Liver (tissue), 9 donors: ENCODE measurements around the gene CALY. TPM values are rescaled to one million over a fixed set of nuclear protein-coding genes. Genes with fewer than 3 reads are reported as not detected.
A peak's percentile ranks its signal among the peaks of the same experiment; 100 is the strongest.

Experiments used
- DNase-seq: peaks from one replicate; pipeline ENCODE4 v3.0.0-alpha.2; 2017; ENCODE audit warnings: low spot score
- H3K27ac ChIP-seq, 2 donors: one replicate each; pipeline ENCODE4 v1.7.0; 2013; ENCODE audit warnings: inconsistent platforms in 2 of 2, low read length in 2 of 2, control low read depth in 1 of 2, low read depth in 1 of 2, mild to moderate bottlenecking in 1 of 2
- H3K27me3 ChIP-seq, 4 donors: one replicate each; pipeline versions ENCODE4 v1.6.1 to v1.7.0; 2013; ENCODE audit warnings: low read length in 3 of 4, inconsistent platforms in 1 of 4, mild to moderate bottlenecking in 1 of 4, moderate library complexity in 1 of 4; ENCODE audit not compliant: control insufficient read depth in 4 of 4, insufficient read depth in 4 of 4
- H3K36me3 ChIP-seq, 4 donors: one replicate each; pipeline versions ENCODE4 v1.6.1 to v1.7.0; 2013; ENCODE audit warnings: low read length in 3 of 4, mild to moderate bottlenecking in 3 of 4, low read depth in 1 of 4, moderate library complexity in 1 of 4; ENCODE audit not compliant: control insufficient read depth in 4 of 4, insufficient read depth in 3 of 4
- H3K4me1 ChIP-seq, 4 donors: one replicate each; pipeline versions ENCODE4 v1.6.1 to v1.7.0; 2013; ENCODE audit warnings: low read length in 3 of 4, mild to moderate bottlenecking in 3 of 4, moderate library complexity in 1 of 4; ENCODE audit not compliant: control insufficient read depth in 4 of 4, insufficient read depth in 4 of 4
- H3K4me3 ChIP-seq, 3 donors: one replicate each; pipeline versions ENCODE4 v1.6.1 to v1.7.0; 2013; ENCODE audit warnings: low read length in 3 of 3, control low read depth in 1 of 3, low read depth in 1 of 3, mild to moderate bottlenecking in 1 of 3
- H3K9ac ChIP-seq, 2 donors: one replicate each; pipeline ENCODE4 v1.7.0; 2013; ENCODE audit warnings: low read length in 2 of 2, mild to moderate bottlenecking in 2 of 2, moderate library complexity in 2 of 2, control low read depth in 1 of 2, low read depth in 1 of 2
- H3K9me3 ChIP-seq, 4 donors: one replicate each; pipeline versions ENCODE4 v1.6.1 to v1.7.0; 2013; ENCODE audit warnings: low read length in 3 of 4; ENCODE audit not compliant: control insufficient read depth in 4 of 4
- ATF3 ChIP-seq: IDR thresholded peaks from 2 replicates; pipeline ENCODE4 v1.6.1; 2016; ENCODE audit warnings: antibody characterized with exemption
- CTCF ChIP-seq: fragments of 150-350 bp; IDR thresholded peaks from 2 replicates; pipeline ENCODE4 v1.5.1; 2017; ENCODE audit warnings: improper control_type of control experiment, low read depth, low read length; ENCODE audit not compliant: missing input control
- EGR1 ChIP-seq, 2 donors: IDR thresholded peaks; 2 replicates each; pipeline ENCODE4 v1.6.1; 2016 to 2018; ENCODE audit warnings: antibody characterized with exemption in 2 of 2, low read depth in 2 of 2
- FOXA1 ChIP-seq: IDR thresholded peaks from 2 replicates; pipeline ENCODE4 v1.6.1; 2016; ENCODE audit warnings: antibody characterized with exemption
- FOXA2 ChIP-seq: IDR thresholded peaks from 2 replicates; pipeline ENCODE4 v1.6.1; 2016; ENCODE audit warnings: antibody characterized with exemption
- GABPA ChIP-seq, 2 donors: IDR thresholded peaks in 1 of 2; conservative IDR thresholded peaks in 1 of 2; 2 replicates each; pipeline ENCODE4 v1.6.1; 2016; ENCODE audit warnings: antibody characterized with exemption in 2 of 2, mild to moderate bottlenecking in 1 of 2, moderate library complexity in 1 of 2
- HNF4A ChIP-seq, 2 donors: conservative IDR thresholded peaks; 2 replicates each; pipeline ENCODE4 v1.6.1; 2016; ENCODE audit warnings: antibody characterized with exemption in 2 of 2, mild to moderate bottlenecking in 2 of 2
- HNF4G ChIP-seq: IDR thresholded peaks from 2 replicates; pipeline ENCODE4 v1.6.1; 2016; ENCODE audit warnings: antibody characterized with exemption
- JUND ChIP-seq, 2 donors: IDR thresholded peaks; 2 replicates each; pipeline ENCODE4 v1.6.1; 2016; ENCODE audit warnings: antibody characterized with exemption in 2 of 2
- MAX ChIP-seq: IDR thresholded peaks from 2 replicates; pipeline ENCODE4 v1.6.1; 2016; ENCODE audit warnings: antibody characterized with exemption
- NR2F2 ChIP-seq: IDR thresholded peaks from 2 replicates; pipeline ENCODE4 v1.6.1; 2016; ENCODE audit warnings: antibody characterized with exemption
- RAD21 ChIP-seq, 2 donors: IDR thresholded peaks; 2 replicates each; pipeline ENCODE4 v1.6.1; 2016; ENCODE audit warnings: antibody characterized with exemption in 2 of 2, mild to moderate bottlenecking in 2 of 2
- RXRA ChIP-seq, 2 donors: IDR thresholded peaks; 2 replicates each; pipeline ENCODE4 v1.6.1; 2017 to 2018; ENCODE audit warnings: antibody characterized with exemption in 2 of 2, mild to moderate bottlenecking in 1 of 2
- SP1 ChIP-seq: IDR thresholded peaks from 2 replicates; pipeline ENCODE4 v1.6.1; 2018; ENCODE audit warnings: antibody characterized with exemption, mild to moderate bottlenecking
- TAF1 ChIP-seq: conservative IDR thresholded peaks from 2 replicates; pipeline ENCODE4 v1.6.1; 2016; ENCODE audit warnings: antibody characterized with exemption, mild to moderate bottlenecking
- YY1 ChIP-seq: IDR thresholded peaks from 2 replicates; pipeline ENCODE4 v1.6.1; 2016; ENCODE audit warnings: antibody characterized with exemption, mild to moderate bottlenecking
- ZBTB33 ChIP-seq: IDR thresholded peaks from 2 replicates; pipeline ENCODE4 v1.6.1; 2016; ENCODE audit warnings: antibody characterized with exemption
- WGBS: extraction: QIAGEN DNeasy Blood & Tissue Kit; methylation state at CpG from one replicate; pipeline ENCODE4 v1.1.7; 2013; 5-methylcytosine and 5-hydroxymethylcytosine counted together
- polyA plus RNA-seq, 2 donors: library from polyadenylated mRNA; stranded (reverse) in 1 of 2; unstranded in 1 of 2; fragments of 200-250 nt in 1 of 2; fragments of >200 nt in 1 of 2; fragmentation: Nextera tagmentation in 1 of 2; extraction: Ambion mirVana in 1 of 2; gene quantifications; one replicate each; pipeline versions ENCODE4 v1.2.1 to v1.2.3, GENCODE V29; 2013 to 2015
- total RNA-seq, 2 donors: library from RNA; depleted of rRNA; stranded (reverse); fragments of >200 nt; gene quantifications; one replicate each; pipeline ENCODE4 v1.2.3, GENCODE V29; 2014
- TF ChIP-seq, protein P1 (sequence below): IDR thresholded peaks from 2 replicates; pipeline ENCODE4 v1.6.1; 2016; ENCODE audit warnings: antibody characterized with exemption, mild to moderate bottlenecking
- donor health status: healthy.
- donor health status: healthy.
- donor health status: healthy.
- donor health status: healthy.
- donor health status: healthy.

CALY gene
- total and polyA plus RNA-seq, 4 donors, result 0.07 TPM; not detected in 3

GRCh38 chr10:133361227-133361626, 24.5 kb upstream of the CALY start:
- H3K27me3 ChIP-seq, result no peaks in the 10 kb centered on the region
- H3K9me3 ChIP-seq, result no peaks in the 10 kb centered on the region
- TF ChIP-seq, protein P1, sequence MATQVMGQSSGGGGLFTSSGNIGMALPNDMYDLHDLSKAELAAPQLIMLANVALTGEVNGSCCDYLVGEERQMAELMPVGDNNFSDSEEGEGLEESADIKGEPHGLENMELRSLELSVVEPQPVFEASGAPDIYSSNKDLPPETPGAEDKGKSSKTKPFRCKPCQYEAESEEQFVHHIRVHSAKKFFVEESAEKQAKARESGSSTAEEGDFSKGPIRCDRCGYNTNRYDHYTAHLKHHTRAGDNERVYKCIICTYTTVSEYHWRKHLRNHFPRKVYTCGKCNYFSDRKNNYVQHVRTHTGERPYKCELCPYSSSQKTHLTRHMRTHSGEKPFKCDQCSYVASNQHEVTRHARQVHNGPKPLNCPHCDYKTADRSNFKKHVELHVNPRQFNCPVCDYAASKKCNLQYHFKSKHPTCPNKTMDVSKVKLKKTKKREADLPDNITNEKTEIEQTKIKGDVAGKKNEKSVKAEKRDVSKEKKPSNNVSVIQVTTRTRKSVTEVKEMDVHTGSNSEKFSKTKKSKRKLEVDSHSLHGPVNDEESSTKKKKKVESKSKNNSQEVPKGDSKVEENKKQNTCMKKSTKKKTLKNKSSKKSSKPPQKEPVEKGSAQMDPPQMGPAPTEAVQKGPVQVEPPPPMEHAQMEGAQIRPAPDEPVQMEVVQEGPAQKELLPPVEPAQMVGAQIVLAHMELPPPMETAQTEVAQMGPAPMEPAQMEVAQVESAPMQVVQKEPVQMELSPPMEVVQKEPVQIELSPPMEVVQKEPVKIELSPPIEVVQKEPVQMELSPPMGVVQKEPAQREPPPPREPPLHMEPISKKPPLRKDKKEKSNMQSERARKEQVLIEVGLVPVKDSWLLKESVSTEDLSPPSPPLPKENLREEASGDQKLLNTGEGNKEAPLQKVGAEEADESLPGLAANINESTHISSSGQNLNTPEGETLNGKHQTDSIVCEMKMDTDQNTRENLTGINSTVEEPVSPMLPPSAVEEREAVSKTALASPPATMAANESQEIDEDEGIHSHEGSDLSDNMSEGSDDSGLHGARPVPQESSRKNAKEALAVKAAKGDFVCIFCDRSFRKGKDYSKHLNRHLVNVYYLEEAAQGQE, result no peak
- TF ChIP-seq EGR1 (IDR thresholded peaks at IDR 0.05; ENCODE audit: low read depth in 2 of 2), result no peak
- TF ChIP-seq RAD21 (IDR thresholded peaks at IDR 0.05), result no peak
- TF ChIP-seq FOXA1, result no peak
- no peak for TF ChIP-seq GABPA (IDR thresholded peaks at IDR 0.05 in 1 of 2, conservative IDR thresholded peaks at IDR 0.05 in 1 of 2)
- no peak for TF ChIP-seq FOXA2
- no peak for TF ChIP-seq JUND (IDR thresholded peaks at IDR 0.05)
- no peak for TF ChIP-seq TAF1
- no peak for TF ChIP-seq CTCF
- TF ChIP-seq SP1, result no peak
- peak overlapping the region; percentile 91 to 93 for H3K27ac ChIP-seq
- WGBS, result 88% methylated on average over 5 of the region's 5 CpGs
- no peak overlapping the region for H3K4me3 ChIP-seq
- H3K9ac ChIP-seq, result no peak overlapping the region
- H3K4me1 ChIP-seq, result peaks cover 10 to 45% (median 29%) of the 10 kb centered on the region in 4 donors
- H3K36me3 ChIP-seq, result peaks cover 19 to 44% (median 31%) of the 10 kb centered on the region in 4 donors
- no peak for DNase-seq

DNA sequence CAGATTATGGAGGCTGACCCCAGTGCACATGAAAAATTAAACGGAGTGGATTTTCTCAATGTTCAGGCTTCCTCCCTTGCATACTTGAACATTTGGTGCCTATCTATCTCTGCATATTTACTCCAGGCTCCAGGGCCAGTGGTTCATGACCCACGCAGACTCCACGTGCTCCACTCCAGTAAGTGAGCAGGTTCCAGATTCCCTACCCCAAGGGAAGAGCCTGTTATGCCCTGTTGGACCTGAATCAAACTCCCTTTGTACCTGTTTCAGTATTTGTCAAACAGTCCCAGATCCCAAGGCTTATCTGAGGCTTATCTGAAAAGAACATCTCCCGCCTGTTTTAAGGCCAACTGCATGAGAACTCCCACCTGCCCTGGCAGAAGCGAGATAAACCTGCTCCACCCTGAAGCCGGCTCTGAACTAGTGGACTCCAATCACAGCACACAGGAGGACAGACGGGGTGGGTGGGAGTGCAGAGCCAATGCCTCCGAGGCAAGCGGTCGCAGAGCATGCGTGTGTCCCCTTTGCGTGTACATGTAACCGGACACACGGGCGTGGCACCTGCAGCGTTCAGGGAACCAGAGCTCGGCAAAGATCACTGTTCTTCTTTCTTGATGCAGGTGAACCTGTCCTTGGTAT, 23.4 kb upstream of the CALY start:
- H3K9me3 ChIP-seq, result no peaks in the 10 kb centered on the region
- H3K36me3 ChIP-seq, result peaks cover 11 to 32% (median 21%) of the 10 kb centered on the region in 4 donors
- peaks cover 16 to 57% (median 40%) of the 10 kb centered on the region in 4 donors for H3K4me1 ChIP-seq
- H3K27ac ChIP-seq, result peak overlapping the region; percentile 91 to 93
- no peak for DNase-seq
- no peak overlapping the region for H3K4me3 ChIP-seq
- WGBS, result 30% methylated on average over 17 of the region's 17 CpGs
- H3K9ac ChIP-seq, result no peak overlapping the region
- H3K27me3 ChIP-seq, result no peaks in the 10 kb centered on the region
- TF ChIP-seq HNF4G (peak; percentile 94), GABPA (IDR thresholded peaks at IDR 0.05 in 1 of 2, conservative IDR thresholded peaks at IDR 0.05 in 1 of 2) (peak in 1 of 2 donors; percentile 47), RXRA (IDR thresholded peaks at IDR 0.05) (peak; percentile 87 to 95), YY1 (peak; percentile 70), FOXA2 (peak; percentile 81), NR2F2 (no peak), SP1 (peak; percentile 97), ATF3 (peak; percentile 35), ZBTB33 (peak; percentile 95), TAF1 (peak; percentile 40), FOXA1 (peak; percentile 79), EGR1 (IDR thresholded peaks at IDR 0.05; ENCODE audit: low read depth in 2 of 2) (no peak), RAD21 (IDR thresholded peaks at IDR 0.05) (peak; percentile 37 to 60), HNF4A (conservative IDR thresholded peaks at IDR 0.05) (peak; percentile 95 to 99), MAX (peak; percentile 89), JUND (IDR thresholded peaks at IDR 0.05) (peak; percentile 39 to 76)
- TF ChIP-seq, protein P1, result peak; percentile 85
